A673 (cell line): Measurements from ENCODE around the gene ATF4. TPM values are rescaled to one million over a fixed set of nuclear protein-coding genes. Genes with fewer than 3 reads are reported as not detected.

Source experiments
- BruUV-seq: library from RNA; stranded (reverse); fragments of 400-500 nt; replicated peaks from 2 replicates; lab custom pipeline; 2021; lab: Mats Ljungman, UMichigan
- CTCF ChIA-PET: fragments of 300-600 bp; sonication (Branson Sonifier 250); formaldehyde crosslinking; loops from one replicate; lab custom pipeline; 2022; ENCODE audit warnings: antibody characterized with exemption; lab: Charles Lee
- POLR2A ChIA-PET: fragments of 300-600 bp; sonication (Branson Sonifier 250); formaldehyde crosslinking; loops from one replicate; lab custom pipeline; 2022; ENCODE audit warnings: antibody characterized with exemption; ENCODE audit not compliant: low non-redundant PET; lab: Charles Lee
- DNase-seq: peaks from one replicate; pipeline ENCODE4 v3.0.0-alpha.2; 2015; ENCODE audit warnings: low spot score
- H3K27ac ChIP-seq: fragments of 200-600 bp; sonication (generic); 2 replicates; pipeline ENCODE4 v1.5.1; 2016; ENCODE audit warnings: mixed run types, low read depth, mild to moderate bottlenecking, mixed read lengths, antibody characterized with exemption, low read length; ENCODE audit not compliant: poor library complexity, severe bottlenecking
- H3K27me3 ChIP-seq: fragments of 200-600 bp; sonication (generic); replicated peaks from 2 replicates; pipeline ENCODE4 v1.6.1; 2017; ENCODE audit warnings: mixed run types, low read depth, mild to moderate bottlenecking, mixed read lengths, antibody characterized with exemption, low read length; ENCODE audit not compliant: insufficient read depth, poor library complexity
- H3K36me3 ChIP-seq: fragments of 200-600 bp; sonication (generic); 2 replicates; pipeline ENCODE4 v1.6.1; 2016; ENCODE audit warnings: mixed run types, mild to moderate bottlenecking, mixed read lengths, antibody characterized with exemption, low read length; ENCODE audit not compliant: insufficient read depth, poor library complexity, severe bottlenecking
- H3K4me1 ChIP-seq: fragments of 200-600 bp; sonication (generic); 2 replicates; pipeline ENCODE4 v1.6.1; 2017; ENCODE audit warnings: mixed run types, mild to moderate bottlenecking, mixed read lengths, antibody characterized with exemption, low read length; ENCODE audit not compliant: insufficient read depth, poor library complexity, severe bottlenecking
- H3K4me3 ChIP-seq: fragments of 200-600 bp; sonication (generic); 2 replicates; pipeline ENCODE4 v1.5.1; 2016; ENCODE audit warnings: low read depth, mixed run types, mild to moderate bottlenecking, mixed read lengths, low read length; ENCODE audit not compliant: poor library complexity, severe bottlenecking
- H3K9me3 ChIP-seq: fragments of 200-600 bp; sonication (generic); 2 replicates; pipeline ENCODE4 v1.6.1; 2016; ENCODE audit warnings: mixed run types, low read depth, mild to moderate bottlenecking, mixed read lengths, antibody characterized with exemption, low read length; ENCODE audit not compliant: poor library complexity, severe bottlenecking
- EZH2 ChIP-seq: fragments of 200-600 bp; sonication (generic); IDR thresholded peaks from 2 replicates; pipeline ENCODE4 v1.6.1; 2017; ENCODE audit warnings: borderline replicate concordance, low read depth, mild to moderate bottlenecking, mixed read lengths, antibody characterized with exemption, low read length; ENCODE audit not compliant: poor library complexity, severe bottlenecking
- intact Hi-C: fragments of 100-400 bp; cut with micrococcal nuclease; formaldehyde crosslinking; loops from one replicate; pipeline ENCODE4 v1.10.0; 2022; ENCODE audit not compliant: unreplicated experiment
- total RNA-seq: library from RNA; stranded (reverse); gene quantifications from 2 replicates; pipeline ENCODE4 v1.2.3, GENCODE V29; 2021
- TF ChIP-seq, protein P1 (sequence below): fragments of 300-800, 200-600 bp; sonication (generic); conservative IDR thresholded peaks from 2 replicates; pipeline ENCODE4 v1.5.1; 2017; ENCODE audit warnings: low read depth, mild to moderate bottlenecking, antibody characterized with exemption, low read length, moderate library complexity, mixed read lengths

ATF4 gene
- total RNA-seq, 1 experiment from 2014 or later = 476 TPM

DNA sequence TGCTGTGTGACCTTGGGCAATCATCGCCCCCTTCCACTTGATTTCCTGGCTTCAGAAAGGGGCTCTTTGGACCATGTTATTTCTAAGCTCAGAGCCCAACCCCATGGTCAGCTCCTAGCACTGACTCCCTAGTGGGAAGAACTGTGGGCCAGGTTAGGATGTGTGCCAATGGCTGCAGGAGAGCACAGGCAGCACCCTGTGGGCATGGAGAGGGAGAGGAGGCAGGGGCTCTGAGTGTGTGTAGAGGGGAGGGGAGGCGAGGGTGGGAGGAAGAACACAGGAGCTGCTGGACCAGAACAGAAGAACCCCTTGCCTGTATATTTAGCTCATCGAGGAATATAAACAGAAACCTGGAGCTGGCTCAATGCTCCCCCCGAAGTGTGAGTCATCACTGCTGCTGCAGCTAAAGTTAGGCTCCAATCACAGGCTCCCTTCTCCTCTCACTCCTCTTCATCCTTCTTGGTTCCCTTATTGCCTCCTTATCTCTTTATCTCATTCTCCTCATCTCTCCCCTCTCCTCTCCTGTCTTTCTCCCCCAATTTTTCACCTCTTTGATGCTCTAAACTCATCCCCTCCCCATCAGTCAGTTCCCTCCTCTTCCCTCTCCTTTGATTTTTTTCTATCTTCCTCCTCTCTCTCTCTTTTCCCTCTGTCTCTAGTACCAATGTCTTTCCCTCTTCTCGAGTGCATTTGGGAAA is 26.7 kb downstream of the ATF4 start:
- Histone ChIP-seq H3K9me3 (no peaks in the 10 kb centered on the region), H3K27ac (no peak overlapping the region), H3K27me3 (peaks cover 11% of the 10 kb centered on the region), H3K4me3 (no peak overlapping the region), H3K36me3 (no peaks in the 10 kb centered on the region), H3K4me1 (no peaks in the 10 kb centered on the region)
- no peak for DNase-seq
- ChIA-PET POLR2A (no interaction called here), CTCF (no interaction called here)
- TF ChIP-seq, protein P1, sequence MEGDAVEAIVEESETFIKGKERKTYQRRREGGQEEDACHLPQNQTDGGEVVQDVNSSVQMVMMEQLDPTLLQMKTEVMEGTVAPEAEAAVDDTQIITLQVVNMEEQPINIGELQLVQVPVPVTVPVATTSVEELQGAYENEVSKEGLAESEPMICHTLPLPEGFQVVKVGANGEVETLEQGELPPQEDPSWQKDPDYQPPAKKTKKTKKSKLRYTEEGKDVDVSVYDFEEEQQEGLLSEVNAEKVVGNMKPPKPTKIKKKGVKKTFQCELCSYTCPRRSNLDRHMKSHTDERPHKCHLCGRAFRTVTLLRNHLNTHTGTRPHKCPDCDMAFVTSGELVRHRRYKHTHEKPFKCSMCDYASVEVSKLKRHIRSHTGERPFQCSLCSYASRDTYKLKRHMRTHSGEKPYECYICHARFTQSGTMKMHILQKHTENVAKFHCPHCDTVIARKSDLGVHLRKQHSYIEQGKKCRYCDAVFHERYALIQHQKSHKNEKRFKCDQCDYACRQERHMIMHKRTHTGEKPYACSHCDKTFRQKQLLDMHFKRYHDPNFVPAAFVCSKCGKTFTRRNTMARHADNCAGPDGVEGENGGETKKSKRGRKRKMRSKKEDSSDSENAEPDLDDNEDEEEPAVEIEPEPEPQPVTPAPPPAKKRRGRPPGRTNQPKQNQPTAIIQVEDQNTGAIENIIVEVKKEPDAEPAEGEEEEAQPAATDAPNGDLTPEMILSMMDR = no peak
- TF ChIP-seq EZH2 = no peak
- intact Hi-C loops = loop anchor here (10.0 kb wide), 1 partner anchor 258 kb away; no protein-coding TSS in a partner anchor
- no TSS peak for BruUV-seq

DNA sequence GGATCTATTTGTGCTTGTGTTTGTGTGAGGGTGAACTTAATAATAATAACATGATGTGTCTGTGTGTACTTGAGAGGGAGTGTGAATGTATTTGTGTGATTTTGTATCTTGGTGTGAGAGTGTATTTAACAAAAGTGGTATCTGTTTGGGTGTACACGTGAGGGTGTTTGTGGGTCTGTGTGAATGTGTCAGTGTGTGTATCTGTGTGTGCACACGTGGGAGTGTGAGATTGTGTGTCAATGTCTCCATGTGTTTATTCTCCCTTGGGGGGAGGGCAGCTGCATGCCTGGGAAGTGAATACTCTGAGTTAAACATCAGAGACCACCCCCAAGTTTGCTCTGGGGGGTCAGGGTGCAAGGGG is 27.2 kb downstream of the ATF4 start:
- H3K4me1 ChIP-seq = no peaks in the 10 kb centered on the region
- H3K36me3 ChIP-seq = no peaks in the 10 kb centered on the region
- peaks cover 11% of the 10 kb centered on the region for H3K27me3 ChIP-seq
- intact Hi-C loops = loop anchor here (10.0 kb wide), 1 partner anchor 257 kb away; no protein-coding TSS in a partner anchor
- H3K4me3 ChIP-seq = no peak overlapping the region
- TF ChIP-seq, protein P1 = no peak
- TF ChIP-seq EZH2 = no peak
- DNase-seq = no peak
- H3K9me3 ChIP-seq = no peaks in the 10 kb centered on the region
- POLR2A ChIA-PET = no interaction called here
- CTCF ChIA-PET = no interaction called here
- no peak overlapping the region for H3K27ac ChIP-seq
- no TSS peak for BruUV-seq

DNA sequence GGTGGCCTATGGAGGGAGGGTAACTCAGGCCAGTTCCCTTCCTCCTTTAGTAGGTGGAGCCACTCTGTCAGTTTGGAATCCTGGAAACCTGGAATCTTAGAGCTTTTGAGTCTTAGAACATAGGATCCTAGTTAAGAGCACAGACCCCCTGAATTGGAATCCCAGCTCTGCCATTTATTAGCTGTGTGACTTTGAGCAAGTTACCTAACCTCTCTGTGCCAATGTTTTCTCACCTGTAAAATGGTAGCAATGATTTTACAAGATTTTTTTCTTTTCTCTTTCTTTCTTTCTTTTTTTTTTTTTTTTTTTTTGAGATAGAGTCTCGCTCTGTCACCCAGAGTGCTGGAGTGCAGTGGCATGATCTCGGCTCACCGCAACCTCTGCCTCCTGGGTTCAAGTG is 33.1 kb downstream of the ATF4 start:
- BruUV-seq = no TSS peak
- TF ChIP-seq EZH2 = no peak
- TF ChIP-seq, protein P1 = no peak
- Histone ChIP-seq H3K27ac (no peak overlapping the region), H3K9me3 (no peaks in the 10 kb centered on the region), H3K4me3 (no peak overlapping the region), H3K36me3 (no peaks in the 10 kb centered on the region), H3K4me1 (no peaks in the 10 kb centered on the region), H3K27me3 (peaks cover 34% of the 10 kb centered on the region)
- POLR2A ChIA-PET = interaction anchor here (0.6 kb wide), 1 partner anchor 444 kb away, joined by 3 read pairs; no protein-coding TSS in a partner anchor
- intact Hi-C loops = no loop called here
- DNase-seq = no peak
- CTCF ChIA-PET = no interaction called here
